K562 (cell line): ENCODE data around the gene KRTAP9-8.

Experiments
- ASH1L ChIP-seq: fragments of 450-650 bp; IDR thresholded peaks from 2 replicates; pipeline ENCODE4 v1.6.1; 2018; ENCODE audit warnings: borderline replicate concordance, mild to moderate bottlenecking, low read depth; ENCODE audit not compliant: partially characterized antibody
- CHD2 ChIP-seq: IDR thresholded peaks from 2 replicates; pipeline ENCODE4 v1.6.1; 2011; ENCODE audit warnings: low read depth, low read length
- CTCF ChIP-seq, 3 experiments: IDR thresholded peaks in 2 of 3; conservative IDR thresholded peaks in 1 of 3; 2 replicates each; pipeline ENCODE4 v1.5.1; 2011 to 2012; ENCODE audit warnings: low read length in 3 of 3, mild to moderate bottlenecking in 3 of 3, control low read depth in 2 of 3, improper control_type of control experiment in 1 of 3, inconsistent platforms in 1 of 3, low read depth in 1 of 3, mixed read lengths in 1 of 3, moderate library complexity in 1 of 3; ENCODE audit not compliant: insufficient read depth in 2 of 3
- JUND ChIP-seq, 2 experiments: IDR thresholded peaks; 2 replicates in 1 of 2; 3 replicates in 1 of 2; pipeline ENCODE4 v1.6.1; 2011; ENCODE audit warnings: borderline replicate concordance in 2 of 2, low read depth in 2 of 2, low read length in 2 of 2, improper control_type of control experiment in 1 of 2, missing biosample characterization in 1 of 2, missing genetic modification characterization in 1 of 2, missing genetic modification reagents in 1 of 2
- MEF2D ChIP-seq: conservative IDR thresholded peaks from 2 replicates; pipeline ENCODE4 v1.6.1; 2016; ENCODE audit warnings: low read depth, missing genetic modification characterization, missing compliant biosample characterization
- MNT ChIP-seq, 2 experiments: fragments of 450-650 bp; conservative IDR thresholded peaks; 2 replicates each; pipeline ENCODE4 v1.6.1; 2017; ENCODE audit warnings: mild to moderate bottlenecking in 2 of 2, moderate library complexity in 2 of 2
- SIN3B ChIP-seq: fragments of 450-650 bp; IDR thresholded peaks from 2 replicates; pipeline ENCODE4 v1.6.1; 2017; ENCODE audit warnings: low read depth, mild to moderate bottlenecking, moderate library complexity
- SIRT6 ChIP-seq: IDR thresholded peaks from one replicate; pipeline ENCODE4 v1.6.1; 2012; ENCODE audit warnings: low read depth, mild to moderate bottlenecking, control low read depth, inconsistent platforms, low read length, moderate library complexity
- ZBTB5 ChIP-seq: fragments of 450-650 bp; IDR thresholded peaks from 2 replicates; pipeline ENCODE4 v1.6.1; 2017; ENCODE audit warnings: antibody characterized with exemption
- ZKSCAN8 ChIP-seq: fragments of 200-800 bp; sonication (Bioruptor generic); IDR thresholded peaks from 2 replicates; pipeline ENCODE4 v1.6.1; 2016; ENCODE audit warnings: missing genetic modification characterization, missing compliant biosample characterization

GRCh38 chr17:41256291-41256685 lies 18.5 kb downstream of the KRTAP9-8 start:
- no peak for TF ChIP-seq ASH1L
- no peak for TF ChIP-seq MEF2D
- TF ChIP-seq CTCF (IDR thresholded peaks at IDR 0.05 in 2 of 3, conservative IDR thresholded peaks at IDR 0.05 in 1 of 3; ENCODE audit: insufficient read depth in 2 of 3, low read depth in 1 of 3, low read length in 3 of 3) = no peak
- TF ChIP-seq SIRT6 = no peak
- no peak for TF ChIP-seq MNT (conservative IDR thresholded peaks at IDR 0.05)
- TF ChIP-seq ZBTB5 = no peak
- TF ChIP-seq ZKSCAN8 (CRISPR knock-in tag) = no peak
- TF ChIP-seq JUND (IDR thresholded peaks at IDR 0.05; ENCODE audit: borderline replicate concordance, low read depth, low read length) = no peak
- TF ChIP-seq JUND (tag; IDR thresholded peaks at IDR 0.05; ENCODE audit: borderline replicate concordance, low read depth, low read length) = no peak
- no peak for TF ChIP-seq CHD2
- no peak for TF ChIP-seq SIN3B
